Gastrocnemius medialis (tissue), 4 donors: ENCODE results near the gene NDUFB10.

Experiments
- CTCF ChIP-seq, 5 experiments: fragments of 450-650 bp in 3 of 5; fragments of 200-600 bp in 2 of 5; sonication (generic) in 2 of 5; IDR thresholded peaks in 4 of 5; conservative IDR thresholded peaks in 1 of 5; 1 replicate in 4 of 5; 2 replicates in 1 of 5; pipeline ENCODE4 v1.5.1; 2016 to 2019; ENCODE audit warnings: antibody characterized with exemption in 5 of 5, mild to moderate bottlenecking in 3 of 5, moderate library complexity in 3 of 5
- POLR2A ChIP-seq, 2 donors: fragments of 450-650 bp; IDR thresholded peaks; one replicate each; pipeline ENCODE4 v1.6.1; 2017; ENCODE audit warnings: antibody characterized with exemption in 2 of 2, mild to moderate bottlenecking in 2 of 2, moderate library complexity in 2 of 2

GRCh38 chr16:1979271-1980029, 20.1 kb downstream of the NDUFB10 start:
- TF ChIP-seq CTCF (IDR thresholded peaks at IDR 0.05 in 4 of 5, conservative IDR thresholded peaks at IDR 0.05 in 1 of 5): no peak
- TF ChIP-seq POLR2A (IDR thresholded peaks at IDR 0.05): no peak
